Activated CD8-positive, alpha-beta memory T cell treated with anti-CD3 and anti-CD28 coated beads, Interleukin-2, amount 50 U/mL, for 4 hours (primary cell): ENCODE data around the gene SPATA46.

Source experiments
- DNase-seq: peaks from one replicate; pipeline ENCODE4 v3.0.0-alpha.2; 2020

SPATA46 gene

GRCh38 chr1:162390396-162391185 lies 13.9 kb upstream of the SPATA46 start:
- no peak for DNase-seq

- no peak for DNase-seq
Observed at GRCh38 chr1:162389971-162390370, 13.3 kb upstream of the SPATA46 start.

DNA sequence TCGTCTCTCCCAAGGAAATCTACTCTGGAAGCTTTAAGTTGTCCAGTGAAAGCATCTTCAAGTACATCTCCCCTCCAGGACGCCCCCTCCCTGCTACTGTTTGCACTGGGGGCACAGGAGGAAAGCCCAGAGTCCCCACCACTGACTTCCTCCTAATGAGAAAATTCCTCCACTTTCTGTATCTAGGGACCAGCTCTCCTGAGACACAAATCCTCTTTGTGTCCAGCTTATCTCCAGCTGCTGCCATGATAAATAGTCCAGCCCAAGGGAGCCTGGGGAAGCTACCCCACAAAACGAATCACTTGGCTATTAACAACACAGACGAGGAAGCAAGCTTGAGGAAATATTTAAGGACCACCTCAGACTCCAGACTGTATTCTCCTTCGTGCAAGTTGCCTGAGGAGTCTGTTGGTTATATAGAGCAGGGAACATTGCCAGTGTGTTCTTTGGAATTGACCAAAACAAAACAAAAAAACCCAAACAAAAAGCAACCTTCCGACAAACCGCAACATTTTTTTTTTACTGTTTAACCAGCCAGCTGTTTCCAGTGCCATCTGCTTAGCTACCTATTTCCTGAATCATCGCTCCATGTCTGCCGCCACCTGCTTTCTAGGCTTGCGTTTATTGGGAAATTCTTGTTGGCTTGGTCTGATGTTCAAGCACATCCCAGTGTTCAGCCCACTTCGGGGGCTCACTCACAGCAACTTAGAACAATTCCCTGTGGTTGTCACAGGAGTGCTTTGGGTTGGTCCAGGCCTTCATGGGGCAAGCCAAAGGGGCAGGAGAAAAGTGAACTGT lies 12.6 kb upstream of the SPATA46 start:
- DNase-seq: no peak

DNA sequence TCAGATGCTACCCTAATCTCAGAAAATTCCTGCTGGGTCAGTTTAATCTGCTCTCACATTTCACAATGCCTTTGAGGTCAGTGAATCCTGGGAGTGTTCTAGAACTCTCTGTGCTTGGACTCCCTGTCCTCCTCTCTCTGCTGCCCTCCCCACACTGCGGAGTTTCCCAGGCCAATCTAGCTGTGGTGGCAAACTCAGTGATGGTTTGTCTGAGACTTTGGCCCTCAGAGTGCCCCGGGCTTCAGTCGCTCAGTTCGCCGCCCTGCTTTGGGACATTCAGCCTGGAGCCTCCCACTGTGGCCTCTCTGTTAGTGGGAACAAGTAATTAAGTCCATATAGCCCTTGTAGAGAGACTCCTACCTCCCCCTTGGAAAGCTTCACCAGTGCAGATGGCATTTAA lies 12.0 kb upstream of the SPATA46 start:
- no peak for DNase-seq

DNA sequence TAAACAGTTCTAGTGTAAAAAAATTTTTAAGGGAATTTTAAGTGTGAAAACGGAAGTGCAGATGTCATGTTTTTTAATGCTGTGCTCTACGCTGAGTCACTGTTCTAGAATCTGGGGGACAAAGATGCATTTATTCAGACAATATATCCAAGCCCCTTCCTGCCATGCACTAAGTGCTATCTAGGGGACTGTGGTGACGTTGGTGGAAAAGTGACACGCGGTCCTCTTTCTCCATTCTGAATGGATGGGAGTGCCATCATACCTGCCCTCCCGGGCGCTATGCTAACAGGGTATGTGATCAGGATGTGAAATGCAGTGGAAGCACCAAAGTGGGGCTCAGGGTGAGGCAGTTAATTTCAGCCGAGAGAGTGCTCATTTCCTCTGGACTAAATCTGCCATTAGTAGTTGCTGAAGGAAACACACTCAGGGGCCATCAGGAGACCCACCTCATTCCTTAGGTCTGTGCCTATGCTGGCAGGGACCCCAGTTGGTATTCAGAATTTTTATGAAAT lies 11.5 kb upstream of the SPATA46 start:
- no peak for DNase-seq

- DNase-seq: no peak
Observed at GRCh38 chr1:162387226-162388082, 10.8 kb upstream of the SPATA46 start.

- DNase-seq: no peak
Observed at GRCh38 chr1:162386292-162387225, 9.9 kb upstream of the SPATA46 start.

GRCh38 chr1:162385702-162386101 lies 9.0 kb upstream of the SPATA46 start:
- DNase-seq: no peak

DNA sequence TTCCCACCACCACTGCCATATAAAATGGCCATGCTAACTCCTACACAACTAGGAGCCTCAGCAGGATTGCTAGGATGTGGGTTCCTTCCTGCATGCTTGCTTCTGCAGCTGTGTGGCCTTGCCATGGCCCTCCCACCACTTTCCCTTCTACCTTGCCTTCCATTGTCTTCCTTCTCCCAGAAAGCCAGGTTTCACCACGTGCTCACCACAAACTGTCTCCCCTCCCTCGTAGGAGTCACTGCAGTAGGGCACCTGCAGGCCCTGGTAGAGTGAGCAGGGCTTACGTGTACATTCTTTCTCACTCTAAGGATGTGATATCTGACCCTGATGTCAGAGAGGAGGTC lies 8.6 kb upstream of the SPATA46 start:
- DNase-seq: no peak

- DNase-seq: no peak
Observed at GRCh38 chr1:162384601-162385279, 8.1 kb upstream of the SPATA46 start.

- DNase-seq: no peak
Observed at GRCh38 chr1:162384116-162384515, 7.5 kb upstream of the SPATA46 start.

DNA sequence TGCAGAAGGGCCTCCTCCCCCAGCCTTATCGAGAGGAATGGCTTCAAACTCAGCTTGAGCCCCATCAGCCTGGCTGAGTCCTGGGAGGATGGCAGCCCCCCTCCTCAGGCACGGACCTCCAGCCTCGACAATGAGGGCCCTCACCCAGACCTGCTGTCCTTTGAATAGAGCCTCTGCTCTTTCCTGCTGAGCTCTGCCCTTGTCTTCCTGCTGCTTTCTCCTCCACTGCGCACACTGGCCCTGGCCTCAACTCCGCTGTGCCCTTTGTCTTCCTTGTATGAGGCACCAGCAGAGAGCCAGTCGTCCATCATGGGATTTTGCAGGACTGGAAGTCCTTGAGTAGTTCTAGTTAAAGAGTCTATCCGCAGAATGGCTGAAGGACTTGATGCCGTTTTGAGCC lies 6.9 kb upstream of the SPATA46 start:
- DNase-seq: no peak

DNA sequence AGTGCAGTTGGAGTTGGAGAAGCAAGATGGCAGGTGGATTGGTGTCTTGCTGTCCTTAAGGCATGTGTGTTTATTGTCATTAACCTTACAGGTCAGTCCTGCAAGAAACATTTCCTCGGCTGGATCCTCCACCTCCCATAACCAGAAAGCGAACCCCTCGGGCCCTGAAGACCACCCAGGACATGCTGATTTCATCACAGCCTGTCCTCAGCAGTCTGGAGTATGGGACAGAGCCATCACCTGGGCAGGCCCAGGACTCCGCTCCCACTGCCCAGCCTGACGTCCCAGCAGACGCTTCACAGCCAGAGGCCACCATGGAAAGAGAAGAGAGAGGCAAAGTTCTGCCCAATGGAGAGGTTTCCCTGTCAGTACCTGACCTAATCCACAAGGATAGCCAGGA lies 6.4 kb upstream of the SPATA46 start:
- no peak for DNase-seq

DNA sequence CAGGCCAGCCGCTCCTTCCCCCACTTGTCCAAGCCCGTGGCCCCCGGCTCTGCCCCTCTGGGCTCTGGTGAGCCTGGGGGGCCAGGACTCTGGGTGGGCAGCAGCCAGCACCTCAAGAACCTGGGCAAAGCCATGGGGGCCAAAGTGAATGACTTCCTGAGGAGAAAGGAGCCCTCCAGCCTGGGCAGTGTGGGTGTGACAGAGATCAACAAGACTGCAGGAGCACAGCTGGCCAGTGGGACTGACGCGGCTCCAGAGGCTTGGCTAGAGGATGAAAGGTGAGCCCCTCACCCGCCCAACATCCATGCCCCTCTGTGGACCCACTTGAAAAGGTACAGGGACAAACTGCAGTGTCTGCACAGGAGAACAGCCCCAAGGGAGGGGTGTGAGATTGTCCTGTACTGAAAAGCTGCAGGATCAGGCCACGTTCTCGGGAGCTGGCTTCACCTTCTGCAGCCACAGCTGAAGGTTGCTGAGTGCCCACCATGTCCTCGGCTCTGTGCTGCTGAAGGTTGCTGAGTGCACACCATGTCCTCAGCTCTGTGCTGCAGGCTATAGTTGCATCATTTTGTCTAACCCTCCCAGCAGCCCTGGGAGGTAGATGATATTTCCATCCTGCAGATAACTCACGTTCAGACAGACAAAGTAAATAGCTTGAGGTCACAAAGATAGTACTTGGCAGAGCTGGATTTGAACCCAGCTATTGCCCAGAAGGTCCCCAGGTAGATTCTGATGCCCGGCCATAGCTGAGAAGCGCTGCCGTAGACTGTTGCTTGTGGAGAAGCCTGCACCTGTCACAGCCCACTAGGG lies 5.5 kb upstream of the SPATA46 start:
- no peak for DNase-seq

DNA sequence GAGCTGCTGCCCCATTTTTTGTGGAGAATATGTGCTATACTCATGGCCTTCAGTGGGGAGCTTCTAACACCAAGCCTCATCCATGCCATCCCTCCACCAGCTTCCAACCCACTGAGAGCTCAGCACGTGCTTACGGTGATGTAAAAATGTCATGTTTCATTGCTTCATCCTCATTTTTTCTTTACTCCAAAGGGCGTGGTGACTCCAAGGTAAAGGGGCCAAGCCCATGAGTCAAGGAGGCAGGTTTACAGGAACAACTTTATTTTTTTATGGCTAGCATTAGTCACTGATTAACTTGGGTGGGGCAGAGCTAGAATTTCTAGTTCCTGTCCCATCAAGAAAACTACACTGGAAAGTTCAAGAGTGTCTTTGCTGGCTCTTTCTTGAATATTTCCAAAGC lies 4.7 kb upstream of the SPATA46 start, which contains the start of gene C1orf226:
Gene C1orf226, plus strand, starts transcription at position 346 of the 400 bp plus-strand sequence. CDS start 174 bp downstream, outside the sequence.
- no peak for DNase-seq

- DNase-seq: no peak
Observed at GRCh38 chr1:162380061-162380846, 3.6 kb upstream of the SPATA46 start.

DNA sequence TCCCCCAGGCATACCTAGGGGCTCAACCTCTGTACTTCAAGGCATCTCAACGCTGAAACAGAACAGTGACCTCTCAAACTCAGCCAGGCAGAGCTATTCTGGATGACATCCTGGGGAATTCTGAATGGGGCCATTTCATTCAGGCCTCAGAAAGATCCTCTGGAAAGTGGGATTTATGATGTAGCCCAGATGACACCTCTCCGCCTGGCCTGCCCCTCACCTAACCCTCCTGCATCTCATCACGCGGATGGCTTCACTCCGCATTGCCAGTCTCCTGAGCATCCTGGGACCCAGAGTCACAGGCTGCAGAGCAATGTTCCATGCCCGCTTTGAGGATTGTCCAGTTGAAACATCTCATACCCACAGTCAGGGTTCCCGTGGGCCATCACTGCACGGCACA lies 1.2 kb downstream of the SPATA46 start:
- DNase-seq: no peak

DNA sequence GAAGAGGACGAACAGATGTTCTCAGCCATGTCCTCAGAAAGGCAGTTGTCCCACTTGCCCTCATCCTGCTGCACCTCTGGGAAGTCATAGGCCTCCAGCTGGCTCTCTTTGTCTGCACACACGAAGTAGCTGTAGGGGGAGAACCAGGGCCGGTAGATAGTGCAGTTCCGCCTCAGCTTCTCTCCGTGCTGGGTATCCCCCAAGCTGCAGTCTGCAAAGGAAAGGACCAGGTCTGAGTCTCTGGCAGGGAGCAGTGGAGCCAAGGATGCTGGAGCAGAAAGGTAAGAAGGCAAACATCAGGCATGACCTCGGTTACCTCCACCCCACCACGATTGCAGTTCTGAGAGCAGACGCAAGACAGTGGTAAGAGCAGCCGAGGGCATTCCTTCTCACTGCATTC lies 2.2 kb downstream of the SPATA46 start:
- no peak for DNase-seq

DNA sequence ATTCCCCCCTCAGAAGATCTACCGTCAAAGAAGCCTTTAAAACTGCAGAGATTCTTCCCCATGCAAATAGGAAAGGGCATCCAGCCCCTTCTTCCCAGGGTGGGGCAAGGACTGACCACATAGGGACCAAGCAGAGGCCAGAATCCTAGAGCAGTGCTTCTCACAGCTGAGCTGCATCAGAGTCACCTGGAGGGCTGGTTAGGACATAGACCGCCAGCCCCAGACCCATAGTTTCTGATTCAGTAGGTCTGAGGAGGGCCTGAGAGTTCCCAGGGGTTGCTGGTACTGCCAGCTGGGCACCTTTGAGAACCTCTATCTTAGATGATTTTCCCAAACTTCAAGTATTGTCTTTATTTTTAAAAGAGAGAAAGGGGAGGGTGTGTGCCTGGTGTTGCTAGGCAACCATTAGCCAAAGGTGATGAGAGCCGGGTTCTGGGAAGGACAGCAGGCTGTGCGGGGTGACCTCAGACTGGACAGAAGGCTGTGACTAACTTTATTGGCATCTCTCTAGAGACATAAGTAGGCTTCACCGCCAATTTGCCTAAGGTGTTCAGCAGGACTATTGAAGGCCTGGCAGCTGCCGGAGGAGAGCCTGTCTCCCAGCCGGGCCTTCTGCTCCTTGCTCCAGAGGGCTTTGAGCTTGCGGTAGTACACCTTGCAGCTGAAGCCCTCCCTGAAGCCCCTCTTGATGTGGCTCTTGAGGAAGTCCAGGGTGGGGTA lies 3.0 kb downstream of the SPATA46 start:
- no peak for DNase-seq
